Stimulated activated CD8-positive, alpha-beta memory T cell treated with anti-CD3 and anti-CD28 coated beads, Interleukin-4, amount 100 ng/mL, for 4 hours (primary cell): ENCODE results near the gene LDB2.

ENCODE experiments used
- DNase-seq, 2 donors: peaks; one replicate each; pipeline ENCODE4 v3.0.0-alpha.2; 2020; ENCODE audit warnings: low read depth in 2 of 2, low spot score in 1 of 2

LDB2 gene

DNA sequence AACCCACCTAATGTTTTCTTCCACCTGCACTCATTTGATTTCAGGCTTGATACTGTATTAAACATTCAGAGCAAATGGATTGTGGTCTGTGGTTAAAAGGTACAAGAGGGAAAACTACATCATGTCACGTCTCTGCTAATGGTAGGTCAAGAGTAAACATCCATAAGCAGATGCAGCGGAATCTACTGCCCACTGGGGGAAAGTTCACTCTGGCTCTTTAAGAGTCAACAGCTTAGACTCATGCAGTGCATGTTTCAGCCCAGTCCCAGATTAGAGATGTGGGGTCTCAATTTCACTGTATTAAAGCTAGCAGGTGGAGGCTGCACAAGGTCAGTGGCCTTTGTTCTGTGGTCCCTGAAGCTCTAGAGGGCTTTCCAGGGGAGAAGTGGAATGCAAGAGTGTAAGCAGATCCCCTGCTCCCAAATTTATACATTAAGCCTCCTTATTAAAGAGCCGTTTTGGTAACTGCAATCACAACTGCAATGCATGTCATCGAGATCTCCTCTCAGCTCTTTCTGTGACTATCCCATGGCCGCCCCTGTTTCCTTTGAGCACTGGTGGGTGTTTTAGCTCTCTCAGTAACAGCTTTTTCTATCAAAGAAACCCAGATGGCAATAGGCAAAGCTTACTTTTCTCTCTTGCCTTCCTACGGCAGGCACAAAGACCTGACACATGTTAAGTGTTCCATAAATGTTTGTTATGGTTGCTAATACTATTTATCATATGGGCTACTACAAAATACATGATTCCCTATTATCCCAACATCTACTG lies 53.4 kb downstream of the LDB2 start:
- DNase-seq: no peak

DNA sequence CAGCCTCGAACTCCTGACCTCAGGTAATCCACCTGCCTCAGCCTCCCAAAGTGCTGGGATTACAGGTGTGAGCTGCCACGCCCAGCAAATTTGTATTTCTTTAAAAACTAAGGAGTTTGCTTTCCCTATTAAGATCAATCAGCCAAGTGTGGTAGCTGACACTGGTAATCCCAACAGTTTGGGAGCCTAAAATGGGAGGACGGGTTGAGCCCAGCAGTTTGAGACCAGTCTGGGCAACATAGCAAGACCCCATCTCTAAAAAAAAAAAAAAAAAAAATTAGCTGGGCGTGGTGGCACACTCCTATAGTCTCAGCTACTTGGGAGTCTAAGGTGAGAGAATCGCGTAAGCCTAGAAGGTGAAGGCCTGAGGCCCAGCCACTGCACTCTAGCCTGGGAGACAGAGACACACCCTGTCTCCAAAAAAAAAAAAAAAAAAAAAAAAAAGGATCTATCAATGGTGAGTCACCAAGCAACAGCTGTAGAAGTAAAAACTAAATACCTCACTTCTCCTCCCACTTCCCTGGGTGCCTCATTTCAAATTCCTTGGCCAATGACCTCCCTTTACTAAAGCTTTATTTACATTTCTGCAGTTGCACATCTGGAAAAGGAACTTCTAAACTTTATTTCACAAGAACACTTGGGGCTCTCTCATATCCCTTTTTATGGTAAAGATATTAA lies 54.5 kb downstream of the LDB2 start:
- DNase-seq: no peak

DNA sequence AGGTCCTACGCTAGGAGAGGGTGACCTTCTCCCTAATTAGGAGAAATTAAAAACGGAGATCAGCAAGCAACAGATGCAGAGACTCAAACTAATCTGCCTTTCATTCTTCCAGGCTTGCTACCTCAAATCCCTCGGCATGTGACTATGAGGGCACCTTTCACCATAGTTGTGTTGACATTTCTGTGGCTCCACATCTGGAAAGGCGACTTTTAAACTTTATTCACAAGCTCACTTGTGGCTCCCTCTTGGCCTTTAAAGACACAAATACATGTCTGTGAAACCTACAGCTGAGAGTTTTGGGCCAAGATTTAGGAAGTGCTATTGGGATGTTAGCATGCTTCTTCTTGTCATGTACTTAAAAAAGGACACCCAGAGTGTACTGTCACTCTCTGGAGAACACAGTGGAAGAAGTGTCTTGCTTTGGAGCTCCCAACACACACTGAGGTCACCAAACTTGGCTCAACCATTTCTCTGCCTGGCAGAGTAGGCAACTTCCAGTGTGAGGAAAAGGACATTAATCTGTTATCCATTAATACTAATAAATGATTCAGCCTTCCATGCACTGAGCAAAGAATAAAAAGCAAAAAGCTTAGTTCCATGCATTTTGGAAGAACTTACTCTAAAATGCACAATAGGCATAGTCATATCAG lies 60.1 kb downstream of the LDB2 start:
- no peak for DNase-seq

DNA sequence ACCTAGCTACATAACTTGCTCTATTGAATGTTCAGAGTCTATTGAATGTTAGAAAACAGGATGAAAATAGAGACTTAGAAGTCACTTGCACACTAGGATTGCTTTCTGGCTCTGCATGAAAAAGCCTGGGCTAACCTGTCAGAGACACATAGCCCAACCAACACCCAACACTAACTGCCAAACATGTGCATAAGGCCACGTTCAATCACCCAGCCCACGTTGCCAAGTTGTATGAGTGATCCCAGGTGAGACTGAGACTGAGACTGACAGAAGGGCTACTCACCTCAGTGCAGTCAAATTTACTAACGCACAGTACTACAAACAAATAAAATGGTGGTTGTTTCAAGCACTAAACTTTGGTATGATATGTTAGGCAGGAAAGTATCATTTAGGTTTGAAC lies 61.0 kb downstream of the LDB2 start:
- no peak for DNase-seq

DNA sequence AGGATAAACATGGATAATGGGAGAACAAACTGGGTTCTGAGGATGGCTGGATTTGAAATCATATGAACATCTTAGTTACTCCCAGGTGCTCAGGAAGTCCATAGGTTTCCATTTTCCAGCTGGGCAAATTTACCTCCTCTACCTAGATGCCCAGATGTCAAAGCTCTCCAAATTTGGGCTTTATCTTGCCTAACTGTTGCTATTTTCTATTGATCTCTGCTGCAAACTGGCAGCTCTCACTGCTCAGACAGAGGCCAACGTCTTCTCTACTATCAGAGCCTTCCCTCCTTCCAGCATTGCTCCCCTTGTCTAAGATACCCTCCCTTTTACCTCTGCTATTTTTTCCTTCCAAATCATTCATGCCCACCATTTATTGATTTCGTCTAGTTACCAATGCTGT lies 62.1 kb downstream of the LDB2 start:
- DNase-seq: no peak

DNA sequence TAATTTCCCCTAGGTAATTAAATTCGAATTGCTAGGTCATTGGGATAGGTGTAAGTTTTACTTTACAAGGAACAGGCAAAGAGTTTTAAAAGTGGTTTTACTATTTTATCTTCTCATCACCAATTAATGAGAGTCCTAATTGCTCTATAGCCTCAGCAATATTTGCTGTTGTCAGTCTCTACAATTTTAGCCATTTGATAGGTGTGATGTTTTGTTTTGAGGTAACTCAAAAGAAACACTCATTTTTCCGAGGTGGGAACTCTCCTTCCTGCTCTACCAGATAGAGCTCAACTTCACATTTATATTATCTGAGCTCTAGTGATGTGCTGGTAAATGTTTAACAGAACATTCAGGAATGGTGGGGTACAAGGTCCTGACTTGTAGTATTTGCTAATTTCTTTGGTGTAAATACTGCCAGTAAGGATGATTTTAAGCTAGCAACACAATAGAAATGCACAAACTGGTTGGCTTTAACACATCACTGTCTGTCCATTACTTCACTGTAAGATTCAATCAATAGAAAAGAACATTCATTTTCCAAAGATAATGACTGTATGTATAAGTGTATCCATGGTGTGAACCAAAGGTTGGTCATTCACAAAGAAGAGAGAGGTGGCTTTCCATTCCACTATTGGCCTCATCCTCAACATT lies 62.7 kb downstream of the LDB2 start:
- no peak for DNase-seq

DNA sequence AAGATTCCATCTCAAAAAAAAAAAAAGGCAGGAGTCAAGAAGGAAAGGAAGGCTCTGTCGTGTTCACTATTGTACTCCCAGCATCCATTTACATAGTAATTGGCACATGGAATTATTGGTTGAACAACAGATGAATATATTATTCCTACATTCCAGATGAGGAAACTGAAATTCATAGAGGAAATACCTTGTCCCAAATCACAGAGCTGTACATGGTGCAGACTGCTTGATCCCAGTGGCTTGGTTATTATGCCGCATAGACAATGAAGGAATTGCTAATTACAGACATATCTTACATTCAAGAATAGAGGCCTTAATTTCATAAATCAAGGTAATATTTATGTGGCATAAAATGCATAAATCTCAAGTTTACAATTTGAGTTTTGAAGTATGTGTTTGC lies 63.6 kb downstream of the LDB2 start:
- DNase-seq: no peak

DNA sequence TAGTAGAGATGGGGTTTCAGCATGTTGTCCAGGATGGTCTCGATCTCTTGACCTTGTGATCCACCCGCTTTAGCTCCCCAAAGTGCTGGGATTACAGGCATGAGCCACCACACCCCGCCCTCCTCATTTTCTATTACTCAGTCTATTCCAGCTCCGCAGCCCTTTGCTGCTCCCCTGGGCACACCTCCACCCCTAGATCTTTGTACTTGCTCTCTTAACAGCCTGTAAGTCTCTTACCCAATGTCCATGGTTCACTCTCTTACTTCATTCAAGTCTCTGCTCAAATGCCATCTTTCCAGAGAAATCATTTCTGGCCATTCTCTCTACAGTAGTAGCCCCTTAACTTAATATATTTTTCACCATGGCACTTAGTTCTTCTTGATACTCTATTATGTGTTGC lies 64.7 kb downstream of the LDB2 start:
- DNase-seq: no peak

DNA sequence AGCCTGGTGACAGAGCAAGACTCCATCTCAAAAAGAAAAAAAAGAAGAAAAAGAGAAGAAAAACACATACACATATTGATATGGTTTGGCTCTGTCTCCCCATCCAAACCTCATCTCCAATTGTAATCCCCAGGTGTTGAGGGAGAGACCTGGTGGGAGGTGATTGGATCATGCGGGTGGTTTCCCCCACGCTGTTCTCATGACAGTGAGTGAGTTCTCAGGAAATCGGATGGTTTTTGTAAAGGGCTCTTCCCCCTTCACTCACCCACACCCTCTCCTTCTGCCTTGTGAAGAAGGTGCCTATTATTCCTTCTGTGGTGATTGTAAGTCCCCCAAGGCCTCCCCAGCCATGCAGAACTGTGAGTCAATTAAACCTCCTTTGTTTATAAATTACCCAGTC lies 68.4 kb downstream of the LDB2 start:
- DNase-seq: no peak

DNA sequence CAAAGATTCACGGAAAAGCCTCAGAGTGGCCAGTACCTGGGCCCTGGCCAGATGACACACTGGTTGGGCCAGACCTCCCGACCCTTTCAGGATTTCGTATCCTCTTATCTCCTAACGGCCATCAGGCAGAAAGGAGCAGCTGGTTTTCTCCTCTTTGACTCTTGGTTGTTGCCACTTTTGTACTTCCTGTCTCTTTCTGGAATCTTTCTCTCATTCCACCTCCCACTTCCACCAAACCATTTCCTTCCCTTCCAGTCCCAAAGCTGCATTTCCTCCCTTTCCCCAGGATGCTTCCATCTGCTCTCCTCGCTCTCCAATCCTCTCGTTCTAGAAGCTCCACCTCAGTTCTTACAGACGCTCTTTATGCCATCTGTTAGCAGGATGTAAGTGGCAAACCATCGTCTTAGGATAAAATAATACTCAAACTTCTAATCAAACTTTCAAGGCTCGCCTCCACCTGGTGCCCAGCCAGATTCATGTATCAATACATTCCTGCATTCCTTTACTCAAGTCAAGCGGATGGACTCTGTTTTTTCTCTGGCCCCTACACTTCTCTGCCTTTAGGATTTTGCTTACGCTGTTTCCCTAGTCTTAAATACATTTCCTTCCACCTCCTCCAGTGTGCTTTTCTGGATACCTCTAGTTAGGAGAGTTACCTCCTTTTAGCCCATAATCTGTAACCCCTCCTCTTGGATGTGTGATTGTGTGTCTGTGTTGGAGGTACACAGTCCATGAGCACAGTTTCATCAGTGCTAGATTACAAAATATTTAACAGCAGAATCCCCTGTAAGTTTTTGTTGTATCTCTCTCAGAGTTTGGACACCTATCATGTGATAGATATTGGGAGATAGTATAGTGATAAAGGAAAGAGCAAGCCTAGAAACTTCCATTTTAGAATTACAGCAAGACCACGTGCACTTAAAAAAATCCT lies 70.4 kb downstream of the LDB2 start:
- no peak for DNase-seq

DNA sequence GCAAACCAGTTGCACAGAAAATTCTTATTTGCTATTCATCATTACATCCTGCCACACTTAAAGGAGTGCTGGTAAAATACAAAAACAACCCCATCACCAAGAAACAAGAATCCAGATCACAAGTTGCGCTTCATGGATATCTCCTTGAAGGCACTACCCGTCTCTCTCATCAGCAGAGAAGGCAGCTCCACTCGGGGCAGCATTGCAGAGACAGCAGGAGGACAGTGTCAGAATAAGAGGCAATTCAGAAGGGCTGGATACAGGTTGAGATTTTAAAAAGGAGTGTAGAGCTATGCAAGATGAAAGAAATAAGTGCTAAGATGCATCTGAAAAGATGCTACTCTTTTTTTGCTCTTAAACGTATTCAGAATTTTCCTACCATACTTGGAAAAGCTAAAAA lies 71.4 kb downstream of the LDB2 start:
- DNase-seq: no peak

DNA sequence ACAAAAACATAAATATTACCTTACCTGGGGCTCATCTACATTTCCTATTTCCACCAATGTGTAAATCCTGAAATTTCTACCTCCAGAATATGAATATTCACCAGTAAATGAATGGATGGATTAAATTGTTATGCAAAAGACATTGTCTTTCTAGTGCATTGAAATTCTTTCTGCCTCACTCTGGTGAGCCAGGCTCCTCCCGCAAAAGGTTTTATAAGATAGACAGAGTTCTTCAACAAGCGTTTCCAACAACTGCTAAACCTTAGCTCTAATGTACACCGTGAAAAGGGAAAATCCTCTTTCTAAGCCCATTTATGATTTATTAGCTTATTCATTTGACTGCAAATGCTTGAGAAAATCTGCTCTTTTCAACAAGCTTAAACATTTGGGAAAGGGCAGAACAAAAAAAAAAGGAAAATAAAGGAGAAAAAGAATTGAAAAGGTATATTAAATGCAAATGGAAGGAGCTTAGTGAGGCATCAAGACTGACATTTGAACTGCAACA lies 72.0 kb downstream of the LDB2 start:
- no peak for DNase-seq

DNA sequence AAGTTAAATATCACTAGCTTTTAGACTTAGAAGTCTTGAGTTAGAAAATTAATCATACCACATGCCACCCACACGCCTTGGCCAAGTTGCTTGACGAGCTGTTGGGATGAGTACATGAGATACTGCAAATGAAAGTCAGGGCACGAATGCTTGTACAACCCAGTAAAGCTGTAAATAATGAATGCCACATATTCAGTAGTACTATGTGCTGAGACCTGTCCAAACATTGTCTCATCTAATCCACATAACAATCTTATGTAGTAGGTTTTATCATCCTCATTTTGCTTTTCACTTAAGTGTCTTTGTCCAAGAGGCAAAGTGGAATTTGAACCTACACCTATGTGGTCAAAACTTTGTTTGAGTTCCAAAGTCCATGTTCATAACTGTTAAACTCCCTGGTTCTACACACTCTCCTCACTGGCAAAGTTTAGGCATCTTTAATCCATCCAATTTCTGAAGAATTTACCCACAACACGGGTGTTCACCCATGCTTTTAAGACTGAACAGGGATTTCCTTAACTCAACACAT lies 74.1 kb downstream of the LDB2 start:
- DNase-seq: no peak

DNA sequence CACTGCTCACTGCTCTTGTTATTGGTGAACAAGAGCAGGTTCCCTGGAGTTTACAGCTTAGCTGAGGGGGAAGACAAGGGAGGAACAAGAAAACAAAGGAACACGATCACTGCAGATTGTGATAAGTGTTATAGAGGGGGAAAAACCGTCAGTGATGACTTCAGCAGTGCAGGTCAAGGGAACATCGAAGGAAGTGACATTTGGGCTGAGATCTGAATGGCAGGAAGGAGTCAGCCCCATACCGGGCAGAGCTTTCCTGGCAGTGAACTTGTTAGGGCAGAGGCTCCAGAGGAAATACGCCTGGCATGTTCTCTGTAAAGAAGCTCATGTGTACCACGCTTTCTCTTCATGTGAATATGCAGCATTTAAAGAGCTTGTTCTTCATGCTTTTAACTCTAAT lies 78.1 kb downstream of the LDB2 start:
- no peak for DNase-seq

DNA sequence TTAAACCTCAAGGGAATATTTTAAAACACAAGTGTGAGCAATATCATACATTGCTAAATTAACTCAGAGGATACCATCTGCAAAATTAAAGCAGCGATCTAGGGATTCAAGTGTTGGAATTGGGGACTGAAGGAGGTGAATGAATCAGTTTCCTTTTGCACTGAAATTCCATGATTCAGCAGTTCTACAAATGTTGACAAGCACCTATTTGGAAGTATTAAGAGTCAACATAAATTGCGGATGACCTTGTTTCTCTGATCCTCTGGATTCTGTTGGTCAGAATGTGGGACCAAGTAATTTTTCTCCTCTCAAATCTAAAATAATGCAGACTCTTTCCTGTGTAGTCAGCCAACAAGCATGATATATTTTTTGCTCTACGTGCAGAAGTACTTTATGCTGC lies 78.8 kb downstream of the LDB2 start:
- DNase-seq: no peak

DNA sequence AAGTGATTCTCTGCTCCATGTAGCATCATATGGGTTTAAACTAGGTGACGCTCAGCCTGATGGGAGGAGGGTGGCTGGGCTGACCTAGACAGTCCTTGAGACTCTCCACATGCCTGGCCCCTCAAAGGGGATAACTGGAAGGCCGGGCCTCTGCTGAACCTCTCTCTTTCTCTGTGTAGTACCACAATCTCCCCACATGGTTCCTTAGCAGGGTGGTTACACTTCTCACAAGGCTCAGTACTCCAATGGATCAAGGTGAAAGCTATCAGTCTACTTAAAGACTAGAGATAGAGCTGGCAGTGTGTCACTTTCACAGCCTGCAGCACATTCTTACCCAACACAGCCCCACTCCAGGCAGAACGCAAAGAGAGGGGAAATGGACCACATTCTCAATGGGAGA lies 80.4 kb downstream of the LDB2 start:
- no peak for DNase-seq

DNA sequence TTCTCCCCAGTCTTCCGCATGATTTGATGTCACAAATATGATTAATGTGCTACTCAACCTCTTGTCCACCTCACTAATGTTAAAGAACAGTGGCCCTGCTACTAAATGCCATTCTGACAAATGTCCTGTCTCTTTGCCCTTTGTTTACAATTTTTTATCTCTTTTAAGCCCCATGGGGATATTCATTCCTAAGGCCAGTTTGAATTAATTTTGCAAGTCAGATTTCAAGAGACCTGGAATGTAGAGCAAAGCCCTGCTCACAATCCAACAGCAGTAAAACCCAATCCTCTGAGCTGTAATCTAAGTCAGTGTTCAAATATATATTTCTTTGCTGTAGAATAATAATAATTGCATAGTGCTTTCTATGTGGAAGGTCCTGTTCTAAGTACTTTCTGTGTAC lies 81.2 kb downstream of the LDB2 start:
- DNase-seq: no peak

DNA sequence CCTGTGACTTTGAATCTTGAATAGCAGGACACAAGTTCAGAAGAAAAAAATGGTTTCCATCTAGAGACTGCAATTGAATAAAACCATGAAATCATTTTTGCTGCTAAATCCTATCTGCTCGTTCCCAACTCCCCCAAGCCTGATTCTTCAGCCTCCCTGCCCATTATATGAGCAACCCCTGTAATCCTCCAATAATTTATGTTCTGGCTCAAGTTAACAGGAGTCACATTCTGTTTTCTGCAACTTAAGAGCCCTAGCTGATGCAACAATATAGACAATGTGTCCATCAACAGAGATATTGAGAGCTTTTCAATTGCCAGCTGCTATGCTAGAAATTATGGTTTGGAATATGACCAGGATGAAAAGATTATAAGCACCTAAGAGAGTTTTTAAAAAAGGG lies 84.1 kb downstream of the LDB2 start:
- DNase-seq: no peak

DNA sequence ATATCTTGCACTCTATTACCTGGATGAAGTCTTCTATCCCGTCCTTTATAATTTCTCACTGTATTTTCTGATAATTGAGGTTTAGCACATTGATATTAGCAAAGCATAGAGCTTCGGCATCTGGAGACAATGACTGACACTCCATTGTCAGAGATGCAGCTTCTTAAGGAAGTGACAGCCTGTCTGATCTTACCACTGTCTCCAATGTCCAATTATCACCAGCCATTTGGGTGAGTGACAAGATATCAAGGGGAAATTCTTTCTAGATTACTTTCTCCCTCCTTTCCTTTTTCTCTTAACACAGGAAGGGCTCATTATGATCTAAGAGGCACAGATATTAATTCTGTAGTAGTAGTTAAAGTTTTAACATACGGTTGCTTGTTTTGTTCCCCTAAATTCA lies 86.4 kb downstream of the LDB2 start:
- DNase-seq: no peak

DNA sequence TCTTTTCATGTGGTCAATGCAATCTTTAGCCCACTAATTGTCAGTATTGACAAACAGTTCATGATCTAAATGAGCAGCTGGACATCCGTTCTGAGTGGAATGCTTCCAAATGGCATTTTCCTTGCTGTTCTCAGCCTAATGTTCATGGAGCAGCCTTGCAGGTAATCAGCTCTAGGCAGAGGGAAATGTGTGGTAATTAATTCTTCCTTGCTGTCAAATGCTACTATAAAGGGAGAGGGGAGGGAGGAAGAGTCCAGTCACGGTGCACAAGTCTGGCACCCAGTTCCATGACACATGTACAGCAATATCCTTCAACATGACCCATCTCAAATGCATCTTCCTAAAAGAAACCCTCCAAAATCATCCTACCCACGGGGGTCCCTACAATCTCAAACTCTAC lies 88.5 kb downstream of the LDB2 start:
- DNase-seq: no peak

DNA sequence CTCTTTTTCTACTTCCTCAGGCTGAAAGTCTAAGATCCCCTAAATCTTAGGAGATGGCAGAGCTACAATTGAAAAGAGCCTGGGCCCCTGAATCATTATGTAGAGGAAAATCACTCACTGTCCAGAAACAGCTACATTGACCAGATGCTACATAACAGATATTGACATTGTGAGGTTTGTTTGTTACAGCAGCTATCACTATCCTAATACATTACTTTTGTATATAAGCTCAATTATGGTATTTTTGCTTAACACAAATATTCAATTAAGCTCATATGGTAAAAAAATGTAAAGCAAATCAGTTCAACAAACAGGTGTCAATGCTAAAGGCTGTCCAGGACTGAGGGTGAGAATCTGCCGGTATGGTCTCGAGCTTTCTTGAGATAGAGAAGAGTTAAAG lies 89.4 kb downstream of the LDB2 start:
- DNase-seq: no peak
